ENCODE data around the gene NETO1. TPM values are rescaled to one million over a fixed set of nuclear protein-coding genes. Genes with fewer than 3 reads are reported as not detected.

Gene NETO1
- total and polyA plus RNA-seq, 2 experiments from 2014 or later, result 10.8 to 20.7 TPM

DNA sequence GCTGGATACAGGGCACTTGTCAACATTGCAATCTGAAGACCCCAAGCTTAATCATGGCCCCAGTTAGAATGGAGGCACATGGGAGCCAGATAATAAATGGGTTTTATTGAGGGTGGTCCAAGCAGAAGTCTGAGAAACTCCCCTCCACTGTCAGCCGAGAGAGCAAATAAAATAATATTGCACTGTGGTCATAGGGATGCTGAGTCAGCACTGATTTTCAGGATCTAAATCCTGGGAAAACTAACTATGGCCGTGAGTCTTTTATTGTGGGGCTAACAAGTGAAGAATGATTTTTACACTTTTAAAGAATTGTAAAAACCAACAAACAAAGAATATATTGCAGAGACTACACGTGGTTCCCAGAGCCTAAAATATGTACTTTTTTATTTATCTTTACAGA is 31.1 kb upstream of the NETO1 start:
- Histone ChIP-seq H3K36me3 (ENCODE audit: insufficient read depth) (no peaks in the 10 kb centered on the region), H3K27ac (ENCODE audit: low read depth) (no peak overlapping the region), H4K20me1 (replicated peaks; ENCODE audit: insufficient read depth) (no peaks in the 10 kb centered on the region), H3K4me1 (ENCODE audit: insufficient read depth) (no peaks in the 10 kb centered on the region), H3K9me2 (ENCODE audit: insufficient read depth) (no peaks in the 10 kb centered on the region; the same call in 1 of the 2 replicates), H3K79me2 (replicated peaks; ENCODE audit: insufficient read depth) (no peaks in the 10 kb centered on the region), H3K27me3 (ENCODE audit: insufficient read depth) (no peaks in the 10 kb centered on the region), H3K4me2 (no peak overlapping the region), H2AFZ (no peak overlapping the region), H3F3A (replicated peaks; ENCODE audit: low read depth) (no peaks in the 10 kb centered on the region), H3K4me3 (no peak overlapping the region)
- Mint-ChIP-seq H3K27me3 (ENCODE audit: insufficient read depth, low read depth, poor library complexity) (no peaks in the 10 kb centered on the region), H3K27ac (no peak overlapping the region; the same call in 1 of the 2 replicates), H3K4me3 (no peak overlapping the region), H3K4me1 (no peaks in the 10 kb centered on the region), H3K9me3 (no peaks in the 10 kb centered on the region), H3K36me3 (ENCODE audit: low read depth) (no peaks in the 10 kb centered on the region)
- ATAC-seq, result no peak
- TF ChIP-seq STAT1 (IDR thresholded peaks at IDR 0.05; ENCODE audit: unreplicated experiment), result no peak
- no peak for TF ChIP-seq POLR2AphosphoS5 (IDR thresholded peaks at IDR 0.05; ENCODE audit: low read depth)
- TF ChIP-seq, protein P1, sequence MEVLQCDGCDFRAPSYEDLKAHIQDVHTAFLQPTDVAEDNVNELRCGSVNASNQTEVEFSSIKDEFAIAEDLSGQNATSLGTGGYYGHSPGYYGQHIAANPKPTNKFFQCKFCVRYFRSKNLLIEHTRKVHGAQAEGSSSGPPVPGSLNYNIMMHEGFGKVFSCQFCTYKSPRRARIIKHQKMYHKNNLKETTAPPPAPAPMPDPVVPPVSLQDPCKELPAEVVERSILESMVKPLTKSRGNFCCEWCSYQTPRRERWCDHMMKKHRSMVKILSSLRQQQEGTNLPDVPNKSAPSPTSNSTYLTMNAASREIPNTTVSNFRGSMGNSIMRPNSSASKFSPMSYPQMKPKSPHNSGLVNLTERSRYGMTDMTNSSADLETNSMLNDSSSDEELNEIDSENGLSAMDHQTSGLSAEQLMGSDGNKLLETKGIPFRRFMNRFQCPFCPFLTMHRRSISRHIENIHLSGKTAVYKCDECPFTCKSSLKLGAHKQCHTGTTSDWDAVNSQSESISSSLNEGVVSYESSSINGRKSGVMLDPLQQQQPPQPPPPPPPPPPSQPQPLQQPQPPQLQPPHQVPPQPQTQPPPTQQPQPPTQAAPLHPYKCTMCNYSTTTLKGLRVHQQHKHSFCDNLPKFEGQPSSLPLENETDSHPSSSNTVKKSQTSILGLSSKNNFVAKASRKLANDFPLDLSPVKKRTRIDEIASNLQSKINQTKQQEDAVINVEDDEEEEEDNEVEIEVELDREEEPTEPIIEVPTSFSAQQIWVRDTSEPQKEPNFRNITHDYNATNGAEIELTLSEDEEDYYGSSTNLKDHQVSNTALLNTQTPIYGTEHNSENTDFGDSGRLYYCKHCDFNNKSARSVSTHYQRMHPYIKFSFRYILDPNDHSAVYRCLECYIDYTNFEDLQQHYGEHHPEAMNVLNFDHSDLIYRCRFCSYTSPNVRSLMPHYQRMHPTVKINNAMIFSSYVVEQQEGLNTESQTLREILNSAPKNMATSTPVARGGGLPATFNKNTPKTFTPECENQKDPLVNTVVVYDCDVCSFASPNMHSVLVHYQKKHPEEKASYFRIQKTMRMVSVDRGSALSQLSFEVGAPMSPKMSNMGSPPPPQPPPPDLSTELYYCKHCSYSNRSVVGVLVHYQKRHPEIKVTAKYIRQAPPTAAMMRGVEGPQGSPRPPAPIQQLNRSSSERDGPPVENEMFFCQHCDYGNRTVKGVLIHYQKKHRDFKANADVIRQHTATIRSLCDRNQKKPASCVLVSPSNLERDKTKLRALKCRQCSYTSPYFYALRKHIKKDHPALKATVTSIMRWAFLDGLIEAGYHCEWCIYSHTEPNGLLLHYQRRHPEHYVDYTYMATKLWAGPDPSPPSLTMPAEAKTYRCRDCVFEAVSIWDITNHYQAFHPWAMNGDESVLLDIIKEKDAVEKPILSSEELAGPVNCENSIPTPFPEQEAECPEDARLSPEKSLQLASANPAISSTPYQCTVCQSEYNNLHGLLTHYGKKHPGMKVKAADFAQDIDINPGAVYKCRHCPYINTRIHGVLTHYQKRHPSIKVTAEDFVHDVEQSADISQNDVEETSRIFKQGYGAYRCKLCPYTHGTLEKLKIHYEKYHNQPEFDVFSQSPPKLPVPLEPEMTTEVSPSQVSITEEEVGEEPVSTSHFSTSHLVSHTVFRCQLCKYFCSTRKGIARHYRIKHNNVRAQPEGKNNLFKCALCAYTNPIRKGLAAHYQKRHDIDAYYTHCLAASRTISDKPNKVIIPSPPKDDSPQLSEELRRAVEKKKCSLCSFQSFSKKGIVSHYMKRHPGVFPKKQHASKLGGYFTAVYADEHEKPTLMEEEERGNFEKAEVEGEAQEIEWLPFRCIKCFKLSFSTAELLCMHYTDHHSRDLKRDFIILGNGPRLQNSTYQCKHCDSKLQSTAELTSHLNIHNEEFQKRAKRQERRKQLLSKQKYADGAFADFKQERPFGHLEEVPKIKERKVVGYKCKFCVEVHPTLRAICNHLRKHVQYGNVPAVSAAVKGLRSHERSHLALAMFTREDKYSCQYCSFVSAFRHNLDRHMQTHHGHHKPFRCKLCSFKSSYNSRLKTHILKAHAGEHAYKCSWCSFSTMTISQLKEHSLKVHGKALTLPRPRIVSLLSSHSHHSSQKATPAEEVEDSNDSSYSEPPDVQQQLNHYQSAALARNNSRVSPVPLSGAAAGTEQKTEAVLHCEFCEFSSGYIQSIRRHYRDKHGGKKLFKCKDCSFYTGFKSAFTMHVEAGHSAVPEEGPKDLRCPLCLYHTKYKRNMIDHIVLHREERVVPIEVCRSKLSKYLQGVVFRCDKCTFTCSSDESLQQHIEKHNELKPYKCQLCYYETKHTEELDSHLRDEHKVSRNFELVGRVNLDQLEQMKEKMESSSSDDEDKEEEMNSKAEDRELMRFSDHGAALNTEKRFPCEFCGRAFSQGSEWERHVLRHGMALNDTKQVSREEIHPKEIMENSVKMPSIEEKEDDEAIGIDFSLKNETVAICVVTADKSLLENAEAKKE (CRISPR knock-in tag; IDR thresholded peaks at IDR 0.05), result no peak
- TF ChIP-seq ZNF331 (CRISPR knock-in tag; IDR thresholded peaks at IDR 0.05; ENCODE audit: low read depth), result no peak
- no peak for TF ChIP-seq EZH2 (IDR thresholded peaks at IDR 0.05; ENCODE audit: low read depth, unreplicated experiment)
- no peak for TF ChIP-seq ZNF114 (CRISPR knock-in tag; IDR thresholded peaks at IDR 0.05)
- TF ChIP-seq, protein P2, sequence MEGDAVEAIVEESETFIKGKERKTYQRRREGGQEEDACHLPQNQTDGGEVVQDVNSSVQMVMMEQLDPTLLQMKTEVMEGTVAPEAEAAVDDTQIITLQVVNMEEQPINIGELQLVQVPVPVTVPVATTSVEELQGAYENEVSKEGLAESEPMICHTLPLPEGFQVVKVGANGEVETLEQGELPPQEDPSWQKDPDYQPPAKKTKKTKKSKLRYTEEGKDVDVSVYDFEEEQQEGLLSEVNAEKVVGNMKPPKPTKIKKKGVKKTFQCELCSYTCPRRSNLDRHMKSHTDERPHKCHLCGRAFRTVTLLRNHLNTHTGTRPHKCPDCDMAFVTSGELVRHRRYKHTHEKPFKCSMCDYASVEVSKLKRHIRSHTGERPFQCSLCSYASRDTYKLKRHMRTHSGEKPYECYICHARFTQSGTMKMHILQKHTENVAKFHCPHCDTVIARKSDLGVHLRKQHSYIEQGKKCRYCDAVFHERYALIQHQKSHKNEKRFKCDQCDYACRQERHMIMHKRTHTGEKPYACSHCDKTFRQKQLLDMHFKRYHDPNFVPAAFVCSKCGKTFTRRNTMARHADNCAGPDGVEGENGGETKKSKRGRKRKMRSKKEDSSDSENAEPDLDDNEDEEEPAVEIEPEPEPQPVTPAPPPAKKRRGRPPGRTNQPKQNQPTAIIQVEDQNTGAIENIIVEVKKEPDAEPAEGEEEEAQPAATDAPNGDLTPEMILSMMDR (conservative IDR thresholded peaks at IDR 0.05; ENCODE audit: low read depth in 2 of 2), result no peak
- TF ChIP-seq NANOG (IDR thresholded peaks at IDR 0.05; ENCODE audit: borderline replicate concordance), result no peak
- TF ChIP-seq CREB1 (CRISPR knock-in tag; IDR thresholded peaks at IDR 0.05; ENCODE audit: low read depth), result no peak
- TF ChIP-seq EZH2phosphoT487 (IDR thresholded peaks at IDR 0.05; ENCODE audit: unreplicated experiment), result no peak
- no peak for DNase-seq (ENCODE audit: low spot score)

All from GM23338 (cell line).